Ishikawa (cell line): Measurements from ENCODE around the gene ZFY.

ENCODE experiments used
- CEBPB ChIP-seq: IDR thresholded peaks from 2 replicates; pipeline ENCODE4 v1.6.1; 2012
- CREB1 ChIP-seq: IDR thresholded peaks from 2 replicates; pipeline ENCODE4 v1.6.1; 2012; ENCODE audit warnings: low read depth
- EGR1 ChIP-seq: IDR thresholded peaks from 2 replicates; pipeline ENCODE4 v1.6.1; 2012
- EP300 ChIP-seq: IDR thresholded peaks from 2 replicates; pipeline ENCODE4 v1.6.1; 2012; ENCODE audit warnings: borderline replicate concordance
- FOXM1 ChIP-seq: IDR thresholded peaks from 2 replicates; pipeline ENCODE4 v1.6.1; 2012; ENCODE audit warnings: low read depth, borderline replicate concordance
- MAX ChIP-seq: IDR thresholded peaks from 2 replicates; pipeline ENCODE4 v1.6.1; 2012
- NFIC ChIP-seq: IDR thresholded peaks from 2 replicates; pipeline ENCODE4 v1.6.1; 2012
- RAD21 ChIP-seq: IDR thresholded peaks from 2 replicates; pipeline ENCODE4 v1.6.1; 2012; ENCODE audit warnings: low read depth
- REST ChIP-seq: IDR thresholded peaks from 2 replicates; pipeline ENCODE4 v1.6.1; 2012; ENCODE audit warnings: low read depth, mild to moderate bottlenecking
- TAF1 ChIP-seq: IDR thresholded peaks from 2 replicates; pipeline ENCODE4 v1.6.1; 2012; ENCODE audit warnings: low read depth, mild to moderate bottlenecking
- TCF12 ChIP-seq: IDR thresholded peaks from 2 replicates; pipeline ENCODE4 v1.6.1; 2012; ENCODE audit warnings: low read depth
- TEAD4 ChIP-seq: IDR thresholded peaks from 2 replicates; pipeline ENCODE4 v1.6.1; 2012
- YY1 ChIP-seq: IDR thresholded peaks from 2 replicates; pipeline ENCODE4 v1.6.1; 2012; ENCODE audit warnings: low read depth
- ZBTB7A ChIP-seq: IDR thresholded peaks from 2 replicates; pipeline ENCODE4 v1.6.1; 2012; ENCODE audit warnings: low read depth
- TF ChIP-seq, protein P1 (sequence below): IDR thresholded peaks from 2 replicates; pipeline ENCODE4 v1.6.1; 2012

The ZFY gene

DNA sequence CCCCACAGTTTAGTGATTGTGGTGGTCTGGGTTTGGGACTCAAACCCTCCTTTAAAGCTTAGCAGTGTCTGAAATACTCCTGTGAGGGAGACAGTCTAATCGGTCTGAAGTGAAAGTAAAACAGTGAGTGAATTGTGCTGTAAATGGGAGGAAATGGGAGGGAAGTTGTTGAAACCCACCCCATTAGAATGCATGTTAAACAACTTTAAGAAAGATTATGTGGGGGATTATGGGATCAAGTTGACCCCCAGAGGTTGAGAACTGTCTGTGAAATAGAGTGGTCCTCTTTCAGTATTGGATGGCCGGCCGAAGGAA, 68.3 kb downstream of the ZFY start:
- TF ChIP-seq EGR1 (no peak), EP300 (no peak), TEAD4 (no peak), TCF12 (no peak), YY1 (no peak), REST (no peak)
- TF ChIP-seq, protein P1, sequence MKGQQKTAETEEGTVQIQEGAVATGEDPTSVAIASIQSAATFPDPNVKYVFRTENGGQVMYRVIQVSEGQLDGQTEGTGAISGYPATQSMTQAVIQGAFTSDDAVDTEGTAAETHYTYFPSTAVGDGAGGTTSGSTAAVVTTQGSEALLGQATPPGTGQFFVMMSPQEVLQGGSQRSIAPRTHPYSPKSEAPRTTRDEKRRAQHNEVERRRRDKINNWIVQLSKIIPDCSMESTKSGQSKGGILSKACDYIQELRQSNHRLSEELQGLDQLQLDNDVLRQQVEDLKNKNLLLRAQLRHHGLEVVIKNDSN, result no peak

DNA sequence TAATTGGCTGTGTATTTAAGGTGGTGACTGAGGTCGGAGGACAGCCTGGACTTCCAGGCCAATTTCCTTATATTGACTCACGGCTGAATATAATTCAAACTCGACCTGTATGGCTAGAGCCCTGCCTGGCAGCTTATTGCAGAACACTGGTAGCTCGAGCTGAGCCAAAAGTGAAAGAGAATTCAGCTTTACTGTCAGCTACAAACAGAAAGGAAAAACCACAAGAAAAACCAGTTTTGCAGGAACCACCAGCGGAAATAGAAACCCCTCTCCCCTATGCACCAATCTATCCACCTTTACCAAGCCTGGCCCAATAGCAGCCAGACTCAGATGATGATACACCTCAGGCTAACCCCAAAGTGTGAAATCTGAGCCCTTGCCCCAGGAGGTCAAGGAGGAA, 68.7 kb downstream of the ZFY start:
- TF ChIP-seq TAF1 (no peak), NFIC (no peak), MAX (no peak)
- TF ChIP-seq, protein P1, result no peak

GRCh38 chrY:3007967-3008366, 72.8 kb downstream of the ZFY start:
- TF ChIP-seq EGR1, result no peak
- TF ChIP-seq REST, result no peak
- TF ChIP-seq YY1, result no peak
- TF ChIP-seq EP300, result no peak
- TF ChIP-seq TCF12, result no peak
- no peak for TF ChIP-seq CEBPB

- TF ChIP-seq FOXM1 (no peak), CEBPB (no peak), EP300 (no peak)
Observed at GRCh38 chrY:3012226-3012625, 77.0 kb downstream of the ZFY start.

DNA sequence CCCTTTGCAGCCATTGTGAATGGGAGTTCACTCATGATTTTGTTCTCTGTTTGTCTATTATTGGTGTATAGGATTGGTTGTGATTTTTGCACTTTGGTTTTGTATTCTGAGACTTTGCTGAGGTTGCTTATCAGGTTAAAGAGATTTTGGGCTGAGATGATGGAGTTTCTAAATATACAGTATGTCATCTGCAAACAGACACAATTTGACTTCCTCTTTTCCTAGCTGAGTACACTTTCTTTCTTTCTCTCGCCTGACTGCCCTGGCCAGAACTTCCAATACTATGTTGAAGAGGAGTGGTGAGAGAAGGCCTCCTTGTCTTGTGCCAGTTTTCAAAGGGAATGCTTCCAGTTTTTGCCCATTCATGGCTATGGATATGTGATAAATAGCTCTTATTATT, 81.4 kb downstream of the ZFY start:
- TF ChIP-seq CREB1 (no peak), TEAD4 (no peak), EP300 (no peak), TAF1 (no peak), NFIC (no peak), MAX (no peak), YY1 (no peak), FOXM1 (no peak), CEBPB (no peak), EGR1 (no peak), ZBTB7A (no peak)
- TF ChIP-seq, protein P1, result no peak

DNA sequence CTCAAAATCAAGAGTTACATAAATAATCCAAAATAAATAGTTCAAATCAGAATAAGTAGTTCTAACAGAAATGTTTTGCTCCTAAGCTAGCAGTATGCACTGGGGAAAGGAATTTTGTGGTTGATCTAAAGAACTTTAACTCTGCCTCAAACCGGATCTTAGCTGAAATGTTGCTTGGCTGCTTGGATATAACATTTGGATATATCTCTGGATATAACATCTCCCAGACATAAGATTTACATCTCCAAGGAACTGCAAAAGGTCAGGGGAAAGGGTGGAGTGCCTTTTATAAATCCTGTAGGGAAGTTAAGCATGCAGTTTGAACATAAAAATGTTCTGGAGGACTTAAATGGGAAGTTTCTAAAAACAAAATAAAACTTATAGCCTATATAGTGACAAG, 83.4 kb downstream of the ZFY start:
- no peak for TF ChIP-seq NFIC
- TF ChIP-seq FOXM1, result no peak

DNA sequence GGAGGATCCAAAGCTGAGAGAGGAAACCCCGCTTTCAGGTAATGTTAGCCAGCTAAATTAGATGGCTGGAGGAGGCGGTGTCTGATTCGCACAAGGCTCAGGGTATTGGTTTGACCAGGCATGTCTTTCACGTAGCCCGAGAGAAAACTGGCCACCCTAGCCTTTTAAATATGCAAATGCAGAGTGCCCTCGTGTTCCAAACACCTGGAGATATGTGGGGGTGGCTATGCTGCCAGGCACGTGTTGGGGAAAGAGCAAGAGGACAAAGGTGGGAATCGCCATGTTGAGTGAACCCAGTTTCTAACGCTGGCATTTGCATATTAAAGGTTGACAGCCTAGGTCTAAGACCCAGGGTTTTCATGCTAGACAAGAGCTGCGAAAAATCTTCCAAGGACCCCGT, 84.4 kb downstream of the ZFY start:
- TF ChIP-seq REST (no peak), TCF12 (no peak), EGR1 (no peak), RAD21 (no peak)
- TF ChIP-seq, protein P1, result no peak
